Lower leg skin (tissue), 3 donors: ENCODE measurements around the gene ARMC12.

Source experiments
- POLR2A ChIP-seq, 2 donors: fragments of 450-650 bp; IDR thresholded peaks; one replicate each; pipeline ENCODE4 v1.6.1; 2016 to 2017; ENCODE audit warnings: antibody characterized with exemption in 2 of 2, mild to moderate bottlenecking in 1 of 2, moderate library complexity in 1 of 2
- TF ChIP-seq, protein P1 (sequence below), 3 donors: fragments of 450-650 bp; IDR thresholded peaks; one replicate each; pipeline ENCODE4 v1.5.1; 2016; ENCODE audit warnings: antibody characterized with exemption in 3 of 3, mild to moderate bottlenecking in 3 of 3, moderate library complexity in 2 of 3

DNA sequence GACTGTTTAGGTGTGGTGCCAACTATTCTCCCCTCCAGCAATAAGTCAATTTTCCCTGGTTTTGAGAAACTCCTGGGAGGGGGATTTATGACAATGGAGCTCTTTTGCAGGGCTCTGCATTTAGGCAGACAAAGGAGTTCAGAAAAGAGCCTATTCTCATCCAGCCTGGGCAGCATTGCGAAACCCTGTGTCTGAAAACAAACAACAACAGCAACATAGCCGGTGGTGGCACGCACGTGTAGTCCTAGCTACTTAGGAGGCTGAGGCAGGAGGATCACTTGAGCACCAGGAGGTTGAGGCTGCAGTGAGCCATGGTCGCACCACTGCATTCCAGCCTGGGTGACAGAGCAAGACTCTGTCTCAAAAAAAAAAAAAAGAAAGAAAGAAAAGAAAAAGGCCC lies 53.9 kb downstream of the ARMC12 start:
- TF ChIP-seq, protein P1, sequence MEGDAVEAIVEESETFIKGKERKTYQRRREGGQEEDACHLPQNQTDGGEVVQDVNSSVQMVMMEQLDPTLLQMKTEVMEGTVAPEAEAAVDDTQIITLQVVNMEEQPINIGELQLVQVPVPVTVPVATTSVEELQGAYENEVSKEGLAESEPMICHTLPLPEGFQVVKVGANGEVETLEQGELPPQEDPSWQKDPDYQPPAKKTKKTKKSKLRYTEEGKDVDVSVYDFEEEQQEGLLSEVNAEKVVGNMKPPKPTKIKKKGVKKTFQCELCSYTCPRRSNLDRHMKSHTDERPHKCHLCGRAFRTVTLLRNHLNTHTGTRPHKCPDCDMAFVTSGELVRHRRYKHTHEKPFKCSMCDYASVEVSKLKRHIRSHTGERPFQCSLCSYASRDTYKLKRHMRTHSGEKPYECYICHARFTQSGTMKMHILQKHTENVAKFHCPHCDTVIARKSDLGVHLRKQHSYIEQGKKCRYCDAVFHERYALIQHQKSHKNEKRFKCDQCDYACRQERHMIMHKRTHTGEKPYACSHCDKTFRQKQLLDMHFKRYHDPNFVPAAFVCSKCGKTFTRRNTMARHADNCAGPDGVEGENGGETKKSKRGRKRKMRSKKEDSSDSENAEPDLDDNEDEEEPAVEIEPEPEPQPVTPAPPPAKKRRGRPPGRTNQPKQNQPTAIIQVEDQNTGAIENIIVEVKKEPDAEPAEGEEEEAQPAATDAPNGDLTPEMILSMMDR (IDR thresholded peaks at IDR 0.05) = no peak
- no peak for TF ChIP-seq POLR2A (IDR thresholded peaks at IDR 0.05)
